Activated CD4-positive, alpha-beta memory T cell treated with anti-CD3 and anti-CD28 coated beads for 36 hours (primary cell): Measurements from ENCODE around the gene SLC66A2. TPM values are rescaled to one million over a fixed set of nuclear protein-coding genes. Genes with fewer than 3 reads are reported as not detected.
"Not testable (repeated sequence)": the region's sequence is repeated elsewhere in the genome, so short reads cannot be mapped to it uniquely, and the experiment has no call there.

Experiments
- CTCF ChIA-PET: fragments of 350-600 bp; sonication (Branson Sonifier 250); formaldehyde crosslinking; loops from one replicate; lab custom pipeline; 2021; ENCODE audit warnings: antibody characterized with exemption, inconsistent platforms; lab: Charles Lee
- POLR2A ChIA-PET: fragments of 350-600 bp; sonication (Branson Sonifier 250); formaldehyde crosslinking; loops from one replicate; lab custom pipeline; 2021; ENCODE audit warnings: antibody characterized with exemption; lab: Charles Lee
- DNase-seq: peaks from one replicate; pipeline ENCODE4 v3.0.0-alpha.2; 2020
- H3K27ac Mint-ChIP-seq: one replicate; pipeline ENCODE4 v1.8.0; 2021; ENCODE audit warnings: mixed read lengths
- H3K27me3 Mint-ChIP-seq: one replicate; pipeline ENCODE4 v1.8.0; 2021; ENCODE audit warnings: mixed read lengths
- H3K36me3 Mint-ChIP-seq: one replicate; pipeline ENCODE4 v1.8.0; 2021; ENCODE audit warnings: mixed read lengths
- H3K4me1 Mint-ChIP-seq: one replicate; pipeline ENCODE4 v1.8.0; 2021; ENCODE audit warnings: low read depth, mixed read lengths
- H3K4me3 Mint-ChIP-seq: one replicate; pipeline ENCODE4 v1.8.0; 2021; ENCODE audit warnings: mild to moderate bottlenecking, mixed read lengths
- H3K9me3 Mint-ChIP-seq: one replicate; pipeline ENCODE4 v1.8.0; 2021; ENCODE audit warnings: mixed read lengths
- intact Hi-C: fragments of 100-400 bp; cut with micrococcal nuclease; formaldehyde crosslinking; loops from one replicate; pipeline ENCODE4 v1.15.1; 2023
- total RNA-seq, 2 experiments: library from RNA; stranded (reverse); gene quantifications; one replicate each; pipeline ENCODE4 v1.2.3, GENCODE V29; 2021

The SLC66A2 gene
- total RNA-seq, 2 experiments from 2014 or later: 27.2 to 29.5 TPM

DNA sequence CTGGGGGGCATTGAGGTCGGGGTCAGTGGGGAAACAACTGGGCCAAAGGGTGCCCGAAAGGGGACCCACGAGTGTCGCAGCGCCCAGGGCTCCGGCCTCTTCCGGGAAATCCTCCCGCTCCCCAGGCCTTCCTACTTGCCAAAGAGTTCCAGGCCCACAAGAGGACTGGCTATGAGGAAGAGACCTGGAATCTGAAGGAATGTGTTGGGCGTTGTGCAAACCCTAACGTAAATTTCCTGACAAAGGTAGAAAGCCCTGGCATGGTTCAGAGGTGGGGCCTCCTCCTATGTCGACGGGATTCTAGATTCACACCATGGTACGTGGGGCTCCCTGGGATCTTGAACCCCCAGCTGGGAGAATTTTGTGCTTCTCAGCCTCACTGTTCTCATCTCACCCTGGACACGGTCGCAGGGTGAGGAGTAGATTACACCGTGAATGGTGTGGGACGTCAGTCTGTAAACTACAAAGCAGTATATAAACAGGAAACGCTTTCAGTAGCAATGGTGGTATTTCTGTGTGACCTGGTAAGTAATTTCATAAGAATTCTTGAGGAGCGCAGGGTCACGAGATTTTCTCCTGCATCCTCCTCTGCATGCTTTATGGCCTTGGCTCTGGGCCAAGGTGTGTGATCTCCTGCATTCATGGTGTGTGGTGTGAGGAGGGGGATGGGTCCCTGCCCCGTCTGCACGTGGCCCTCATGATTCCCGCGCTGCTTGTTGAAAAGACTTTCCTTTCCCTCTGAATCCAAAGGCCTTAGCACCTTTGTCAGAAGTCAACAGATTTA lies 13.9 kb upstream of the SLC66A2 start:
- Mint-ChIP-seq H3K27me3 (peaks cover 4% of the 10 kb centered on the region), H3K4me3 (peak overlapping the region; percentile 72), H3K36me3 (peaks cover 2% of the 10 kb centered on the region), H3K9me3 (no peaks in the 10 kb centered on the region), H3K4me1 (peaks cover 27% of the 10 kb centered on the region), H3K27ac (peak overlapping the region; percentile 77)
- DNase-seq: peak; percentile 44
- intact Hi-C loops: loop anchor here (10.0 kb wide), 1 partner anchor 561 kb away; no protein-coding TSS in a partner anchor
- ChIA-PET POLR2A (no interaction called here), CTCF (interaction anchor here (1.0 kb wide), 2 partner anchors 11 to 285 kb away, joined by 3 to 5 read pairs; partner anchors contain the start of gene CTDP1)

DNA sequence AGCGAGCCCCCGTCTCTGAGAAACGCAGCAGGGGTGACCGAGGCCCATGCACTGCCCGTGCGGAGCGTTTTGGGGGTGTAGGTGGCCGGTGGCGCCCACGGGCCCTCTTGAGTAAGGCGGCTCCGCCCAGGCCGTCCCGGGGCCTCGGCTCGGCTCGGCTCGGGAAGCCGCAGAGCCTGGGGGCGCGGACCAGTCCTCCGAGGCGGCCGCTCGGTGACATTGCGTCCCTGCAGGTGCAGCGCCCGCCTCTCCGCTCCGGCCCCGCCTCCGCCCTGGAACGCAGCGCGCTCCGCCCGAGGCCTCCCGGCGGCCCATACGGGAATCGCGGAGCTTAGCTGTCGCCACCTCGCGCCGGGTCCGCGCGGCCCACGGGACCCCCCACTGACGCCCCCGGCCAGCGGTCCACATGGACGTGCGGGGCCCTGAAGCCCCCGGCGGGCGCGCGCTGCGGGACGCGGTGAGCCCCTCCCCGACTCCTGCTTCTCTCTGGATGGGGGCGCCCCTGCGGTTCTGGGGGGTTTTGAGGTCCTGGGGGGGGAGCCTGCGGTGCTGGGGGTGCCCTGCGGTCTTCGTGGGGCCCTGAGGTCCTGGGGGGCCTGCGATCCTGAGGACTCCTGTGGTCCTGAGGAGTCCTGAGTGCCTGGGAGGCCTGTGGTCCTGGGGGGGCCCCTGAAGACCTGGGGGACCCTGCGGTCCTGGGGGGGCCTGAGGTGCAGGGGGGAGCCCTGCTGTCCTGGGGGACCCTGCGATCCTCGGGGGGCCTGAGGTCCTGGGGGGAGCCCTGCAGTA lies 13.1 kb upstream of the SLC66A2 start, which contains the start of gene HSBP1L1:
Gene HSBP1L1 (plus strand): TSS at position 314 of the 789 bp plus-strand sequence. CDS start 93 bp downstream, at position 407.
- Mint-ChIP-seq H3K4me3 (peak within 1 kb of the TSS; percentile 72), H3K27me3 (peaks cover 4% of the 10 kb centered on the region), H3K27ac (peak within 1 kb of the TSS; percentile 77), H3K36me3 (peaks cover 1% of the 10 kb centered on the region), H3K4me1 (peaks cover 35% of the 10 kb centered on the region), H3K9me3 (no peaks in the 10 kb centered on the region)
- ChIA-PET POLR2A (interaction anchor here (1.7 kb wide), 1 partner anchor 13 kb away, joined by 8 read pairs; the partner anchor contains the start of gene SLC66A2), CTCF (interaction anchor here (0.7 to 1.4 kb wide), 5 partner anchors 11 to 285 kb away, joined by 3 to 7 read pairs (median 5); partner anchors contain the start of gene CTDP1)
- intact Hi-C loops: loop anchor here (10.0 kb wide), 1 partner anchor 560 kb away; no protein-coding TSS in a partner anchor
- peak; percentile 79 for DNase-seq

DNA sequence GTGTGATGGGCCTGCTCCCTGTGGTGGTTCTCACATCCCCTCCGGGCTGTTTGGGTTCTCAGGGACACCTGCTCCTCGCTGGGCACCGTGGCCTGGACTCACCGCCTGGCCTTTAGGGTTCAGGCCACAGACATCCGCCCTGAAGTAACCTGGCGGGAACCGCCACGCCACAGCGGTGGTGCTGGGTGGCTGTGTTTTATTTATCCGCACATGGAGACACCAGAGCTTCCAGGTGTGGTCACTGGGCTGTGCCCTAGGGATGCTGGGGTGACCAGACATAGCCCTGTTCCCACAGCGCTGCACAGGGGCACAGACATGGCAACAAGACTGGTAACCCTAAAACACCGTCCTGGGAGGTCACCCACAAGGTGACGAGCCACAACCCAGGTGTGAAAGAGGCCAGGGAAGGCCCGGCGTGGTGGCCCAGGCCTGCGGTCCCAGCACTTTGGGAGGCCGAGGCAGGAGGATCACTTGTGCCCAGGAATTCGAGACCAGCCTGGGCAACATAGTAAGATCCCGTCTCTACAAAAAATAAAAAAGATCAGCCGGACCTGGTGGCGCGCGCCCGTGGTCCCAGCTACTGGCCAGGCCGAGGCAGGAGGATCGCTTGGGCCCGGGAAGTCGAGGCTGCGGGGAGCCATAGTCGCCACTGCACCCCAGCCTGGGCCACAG lies 12.3 kb upstream of the SLC66A2 start:
- no peak for DNase-seq
- Mint-ChIP-seq H3K4me1 (peaks cover 35% of the 10 kb centered on the region), H3K27ac (no peak overlapping the region), H3K27me3 (peaks cover 4% of the 10 kb centered on the region), H3K36me3 (no peaks in the 10 kb centered on the region), H3K9me3 (no peaks in the 10 kb centered on the region), H3K4me3 (peak overlapping the region; percentile 49)
- CTCF ChIA-PET: interaction anchor here (0.7 to 1.4 kb wide), 7 partner anchors 10 to 284 kb away, joined by 3 to 7 read pairs (median 4); partner anchors contain the start of genes CTDP1 and SLC66A2
- intact Hi-C loops: loop anchor here (1.0 to 10.0 kb wide), 4 partner anchors 12 to 559 kb away; partner anchors contain the start of gene SLC66A2
- POLR2A ChIA-PET: interaction anchor here (1.2 to 1.7 kb wide), 2 partner anchors 12 to 24 kb away, joined by 6 to 8 read pairs; partner anchors contain the start of genes SLC66A2 and TXNL4A

DNA sequence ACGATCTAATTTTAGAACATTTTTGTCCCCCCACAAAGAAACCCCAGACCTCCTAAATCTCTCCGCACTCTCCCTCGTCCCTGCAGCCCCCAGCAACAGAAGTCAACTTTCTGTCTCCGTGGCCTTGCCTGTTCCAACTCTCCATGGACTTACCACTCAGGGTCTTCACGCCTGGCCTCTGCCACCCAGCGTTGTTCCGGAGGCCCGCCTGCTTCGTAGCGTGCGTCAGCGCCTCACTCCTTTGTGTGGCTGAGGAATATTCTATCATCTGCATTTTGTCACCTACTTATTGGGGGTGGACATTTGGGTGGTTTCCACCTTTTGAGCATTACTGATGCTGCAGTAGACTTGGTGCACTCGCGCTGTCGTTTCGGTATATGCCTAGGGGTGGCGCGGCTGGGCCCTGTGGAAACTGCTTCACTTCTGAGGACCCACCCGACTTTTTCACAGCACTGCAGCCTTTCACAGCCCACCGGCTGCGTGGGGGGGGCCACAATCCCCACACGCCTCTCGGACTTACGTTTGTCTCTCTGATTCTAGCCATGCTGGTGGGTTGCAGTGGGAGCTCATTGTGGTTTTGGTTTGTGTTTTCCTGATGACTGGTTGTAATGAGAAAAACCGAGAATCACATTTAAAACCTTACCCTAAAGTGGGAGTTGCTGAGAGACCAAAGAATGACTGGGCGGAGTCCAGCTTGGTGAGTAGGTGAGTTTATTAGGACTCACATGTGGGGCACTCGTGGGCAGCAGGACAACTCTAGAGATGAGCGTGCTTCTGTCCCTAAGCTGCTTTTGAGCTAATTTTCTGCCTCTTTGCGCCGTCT lies 11.6 kb upstream of the SLC66A2 start:
- H3K9me3 Mint-ChIP-seq: no peaks in the 10 kb centered on the region
- H3K4me3 Mint-ChIP-seq: peak overlapping the region; percentile 49
- peaks cover 35% of the 10 kb centered on the region for H3K4me1 Mint-ChIP-seq
- H3K36me3 Mint-ChIP-seq: no peaks in the 10 kb centered on the region
- peaks cover 4% of the 10 kb centered on the region for H3K27me3 Mint-ChIP-seq
- ChIA-PET CTCF (interaction anchor here (1.0 to 1.4 kb wide), 4 partner anchors 9 to 72 kb away, joined by 3 to 7 read pairs (median 4); partner anchors contain the start of gene SLC66A2), POLR2A (interaction anchor here (1.2 to 1.7 kb wide), 3 partner anchors 11 to 25 kb away, joined by 4 to 8 read pairs (median 6); partner anchors contain the start of genes SLC66A2 and TXNL4A)
- peak; percentile 73 for DNase-seq
- H3K27ac Mint-ChIP-seq: no peak overlapping the region
- intact Hi-C loops: loop anchor here (1.0 to 10.0 kb wide), 4 partner anchors 12 to 558 kb away; partner anchors contain the start of gene SLC66A2

DNA sequence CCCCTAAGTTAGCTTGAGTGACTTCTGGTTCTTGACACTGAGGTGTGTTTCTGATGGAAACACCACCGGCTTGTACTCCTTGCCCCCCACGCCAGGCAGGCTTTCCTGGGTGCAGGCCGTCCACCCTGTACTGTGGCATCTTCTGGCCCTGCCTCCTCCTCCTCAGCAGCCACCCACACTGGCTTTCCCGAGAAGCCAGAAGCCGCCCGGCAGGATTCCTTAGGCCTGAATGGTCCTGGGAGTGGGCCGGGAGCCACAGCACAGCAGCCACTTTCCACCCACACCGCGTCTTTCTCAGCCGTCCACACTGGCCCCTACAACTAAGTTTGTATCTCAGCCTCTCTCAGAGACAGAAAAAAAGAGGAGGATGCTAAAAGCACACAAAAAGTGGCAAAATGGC lies 10.9 kb upstream of the SLC66A2 start:
- ChIA-PET CTCF (interaction anchor here (0.7 kb wide), 1 partner anchor 11 kb away, joined by 3 read pairs; the partner anchor contains the start of gene SLC66A2), POLR2A (interaction anchor here (1.6 kb wide), 1 partner anchor 12 kb away, joined by 4 read pairs; the partner anchor contains the start of gene SLC66A2)
- no peaks in the 10 kb centered on the region for H3K9me3 Mint-ChIP-seq
- peaks cover 4% of the 10 kb centered on the region for H3K27me3 Mint-ChIP-seq
- no peaks in the 10 kb centered on the region for H3K36me3 Mint-ChIP-seq
- H3K27ac Mint-ChIP-seq: no peak overlapping the region
- no peak for DNase-seq
- H3K4me1 Mint-ChIP-seq: peaks cover 35% of the 10 kb centered on the region
- intact Hi-C loops: loop anchor here (2.0 to 10.0 kb wide), 2 partner anchors 72 to 558 kb away; no protein-coding TSS in a partner anchor
- no peak overlapping the region for H3K4me3 Mint-ChIP-seq

DNA sequence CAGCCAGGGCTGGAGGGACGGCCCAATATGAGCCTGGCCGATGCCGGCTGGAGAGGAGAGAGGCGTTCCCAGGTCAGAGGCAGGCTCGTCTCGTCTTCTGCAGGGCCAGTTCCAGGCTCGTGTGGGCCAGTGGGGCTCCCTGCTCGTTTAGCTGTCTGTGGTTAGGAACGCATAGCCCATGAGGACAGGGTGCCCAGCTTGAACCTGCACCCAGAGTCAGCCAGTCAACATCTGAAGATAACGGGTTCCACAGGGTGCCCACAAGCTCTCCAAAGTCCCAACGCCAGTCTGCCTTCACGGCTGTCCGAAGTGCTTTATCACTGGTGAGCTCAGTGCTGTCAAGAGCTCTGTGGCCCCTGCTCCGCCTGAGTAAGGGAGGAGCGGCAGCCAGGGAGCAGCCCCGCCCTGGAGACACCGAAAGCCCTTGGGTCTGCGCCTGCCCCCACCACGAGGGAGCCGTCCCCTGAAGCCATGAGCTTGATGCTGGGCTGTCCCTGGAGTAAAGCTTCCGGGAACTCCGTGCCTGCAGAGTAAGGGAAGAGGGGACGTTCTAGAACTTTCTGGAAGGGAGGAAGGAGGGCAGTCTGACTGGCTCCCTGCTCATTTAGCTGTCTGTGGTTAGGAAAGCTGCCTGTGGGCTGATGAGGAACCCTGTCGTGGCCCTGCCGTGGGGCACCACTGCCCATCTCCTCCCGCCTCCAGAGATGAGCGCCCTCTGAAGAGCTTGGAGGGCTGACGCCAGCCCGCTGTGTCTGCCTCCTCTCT lies 10.3 kb upstream of the SLC66A2 start:
- peaks cover 35% of the 10 kb centered on the region for H3K4me1 Mint-ChIP-seq
- intact Hi-C loops: loop anchor here (2.0 to 10.0 kb wide), 2 partner anchors 71 to 557 kb away; no protein-coding TSS in a partner anchor

DNA sequence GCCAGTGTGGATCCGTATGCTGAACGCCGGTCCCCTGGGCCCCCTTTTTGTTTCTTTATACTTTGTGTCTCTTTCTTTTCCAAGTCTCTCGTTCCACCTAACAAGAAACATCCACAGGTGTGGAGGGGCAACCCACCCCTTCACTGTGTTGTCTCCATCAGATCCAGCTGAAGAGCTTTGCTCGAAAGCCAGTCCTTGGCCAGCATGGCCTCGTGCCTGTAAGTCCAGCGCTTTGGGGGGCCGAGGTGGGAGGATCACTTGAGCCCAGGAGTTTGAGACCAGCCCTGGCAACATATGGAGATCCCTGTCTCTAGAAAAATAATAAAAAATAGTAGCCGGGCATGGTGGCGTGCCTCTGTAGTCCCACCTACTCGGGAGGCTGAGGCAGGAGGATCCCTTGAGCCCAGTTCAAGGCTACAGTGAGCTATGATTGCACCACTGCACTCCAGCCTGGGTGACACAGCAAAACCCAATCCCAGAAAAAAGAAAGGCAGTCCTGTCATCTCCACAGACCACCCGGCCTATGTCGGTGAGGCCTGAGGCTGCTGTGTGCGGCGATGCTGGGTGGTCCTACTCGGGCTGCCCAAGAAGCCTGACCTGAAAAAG lies 9.6 kb upstream of the SLC66A2 start:
- CTCF ChIA-PET: no interaction called here
- DNase-seq: no peak
- peaks cover 35% of the 10 kb centered on the region for H3K4me1 Mint-ChIP-seq
- H3K4me3 Mint-ChIP-seq: no peak overlapping the region
- peaks cover 4% of the 10 kb centered on the region for H3K27me3 Mint-ChIP-seq
- H3K9me3 Mint-ChIP-seq: no peaks in the 10 kb centered on the region
- no peak overlapping the region for H3K27ac Mint-ChIP-seq
- H3K36me3 Mint-ChIP-seq: no peaks in the 10 kb centered on the region
- intact Hi-C loops: loop anchor here (10.0 kb wide), 1 partner anchor 556 kb away; no protein-coding TSS in a partner anchor
- POLR2A ChIA-PET: interaction anchor here (0.6 to 1.6 kb wide), 2 partner anchors 10 to 26 kb away, joined by 3 to 4 read pairs; partner anchors contain the start of gene SLC66A2

More for the DNA sequence above, 10.3 kb upstream of the SLC66A2 start:
- ChIA-PET POLR2A (interaction anchor here (0.6 to 1.6 kb wide), 2 partner anchors 11 to 26 kb away, joined by 3 to 4 read pairs; partner anchors contain the start of gene SLC66A2), CTCF (interaction anchor here (0.7 kb wide), 1 partner anchor 10 kb away, joined by 3 read pairs; the partner anchor contains the start of gene SLC66A2)
- Mint-ChIP-seq H3K27me3 (peaks cover 4% of the 10 kb centered on the region), H3K4me3 (no peak overlapping the region), H3K9me3 (no peaks in the 10 kb centered on the region), H3K36me3 (no peaks in the 10 kb centered on the region), H3K27ac (no peak overlapping the region)
- no peak for DNase-seq

DNA sequence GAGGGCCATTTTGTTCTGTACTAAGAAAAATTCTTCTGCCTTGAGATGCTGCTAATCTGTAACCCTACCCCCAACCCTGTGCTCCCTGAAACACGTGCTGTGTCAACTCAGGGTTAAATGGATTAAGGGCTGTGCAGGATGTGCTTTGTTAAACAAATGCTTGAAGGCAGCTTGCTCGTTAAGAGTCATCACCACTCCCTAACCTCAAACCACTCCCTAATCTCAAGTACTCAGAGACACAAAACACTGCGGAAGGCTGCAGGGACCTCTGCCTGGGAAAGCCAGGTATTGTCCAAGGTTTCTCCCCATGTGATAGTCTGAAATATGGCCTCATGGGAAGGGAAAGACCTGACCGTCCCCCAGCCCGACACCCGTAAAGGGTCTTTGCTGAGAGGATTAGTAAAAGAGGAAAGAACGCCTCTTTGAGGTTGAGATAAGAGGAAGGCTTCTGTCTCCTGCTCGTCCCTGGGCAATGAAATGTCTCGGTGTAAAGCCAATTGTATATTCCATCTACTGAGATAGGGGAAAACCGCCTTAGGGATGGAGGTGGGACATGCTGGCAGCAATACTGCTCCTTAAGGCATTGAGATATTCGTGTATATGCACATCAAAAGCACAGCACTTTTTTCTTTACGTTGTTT lies 8.8 kb upstream of the SLC66A2 start:
- H3K27ac Mint-ChIP-seq, H3K27me3 Mint-ChIP-seq, H3K9me3 Mint-ChIP-seq, H3K4me3 Mint-ChIP-seq, DNase-seq, H3K36me3 Mint-ChIP-seq, POLR2A ChIA-PET: not testable (repeated sequence)
- peaks cover 31% of the 10 kb centered on the region for H3K4me1 Mint-ChIP-seq
- CTCF ChIA-PET: interaction anchor here (1.3 kb wide), 1 partner anchor 196 kb away, joined by 3 read pairs; no protein-coding TSS in a partner anchor
- intact Hi-C loops: loop anchor here (10.0 kb wide), 1 partner anchor 555 kb away; no protein-coding TSS in a partner anchor

DNA sequence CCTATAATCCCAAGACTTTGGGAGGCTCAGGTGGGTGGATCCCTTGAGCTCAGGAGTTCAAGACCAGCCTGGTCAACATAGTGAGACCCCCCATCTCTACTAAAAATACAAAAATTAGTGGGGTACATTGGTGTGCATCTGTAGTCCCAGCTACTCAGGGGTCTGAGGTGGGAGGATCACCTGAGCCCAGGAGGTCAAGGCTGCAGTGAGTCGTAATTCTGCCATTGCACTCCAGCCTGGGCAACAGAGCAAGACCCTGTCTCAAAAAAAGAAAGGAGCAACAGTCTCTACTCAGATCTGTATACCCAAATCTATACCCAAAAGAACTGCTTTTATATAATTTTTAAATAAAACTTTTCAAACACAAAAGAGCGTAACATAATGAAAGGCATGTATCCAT lies 7.5 kb upstream of the SLC66A2 start:
- H3K27ac Mint-ChIP-seq: no peak overlapping the region
- ChIA-PET CTCF (interaction anchor here (0.9 to 1.3 kb wide), 2 partner anchors 10 to 197 kb away, joined by 3 read pairs; no protein-coding TSS in a partner anchor), POLR2A (no interaction called here)
- no peaks in the 10 kb centered on the region for H3K9me3 Mint-ChIP-seq
- no peaks in the 10 kb centered on the region for H3K36me3 Mint-ChIP-seq
- no peak for DNase-seq
- H3K4me3 Mint-ChIP-seq: no peak overlapping the region
- H3K4me1 Mint-ChIP-seq: peaks cover 34% of the 10 kb centered on the region
- intact Hi-C loops: no loop called here
- peaks cover 4% of the 10 kb centered on the region for H3K27me3 Mint-ChIP-seq
